ENCODE data around the gene ATG101.

GRCh38 chr12:52060498-52061177, 9.1 kb upstream of the ATG101 start:
- TF ChIP-seq CTCF (conservative IDR thresholded peaks at IDR 0.05 in 1 of 2, IDR thresholded peaks at IDR 0.05 in 1 of 2; ENCODE audit: extremely low read depth in 1 of 2, insufficient read depth in 1 of 2, low read depth in 1 of 2, low read length in 2 of 2), result no peak
- TF ChIP-seq EZH2 (IDR thresholded peaks at IDR 0.05; ENCODE audit: borderline replicate concordance, low read length), result no peak
